WI38 (cell line): ENCODE data around the gene RASL10A.

Source experiments
- H3K4me3 ChIP-seq: 2 replicates; pipeline ENCODE4 v1.5.1; 2011; ENCODE audit warnings: low read depth, mild to moderate bottlenecking, control low read depth, low read length
- TF ChIP-seq, protein P1 (sequence below): IDR thresholded peaks from 2 replicates; pipeline ENCODE4 v1.5.1; 2012; ENCODE audit warnings: low read depth, mild to moderate bottlenecking, control low read depth, low read length

Gene RASL10A

DNA sequence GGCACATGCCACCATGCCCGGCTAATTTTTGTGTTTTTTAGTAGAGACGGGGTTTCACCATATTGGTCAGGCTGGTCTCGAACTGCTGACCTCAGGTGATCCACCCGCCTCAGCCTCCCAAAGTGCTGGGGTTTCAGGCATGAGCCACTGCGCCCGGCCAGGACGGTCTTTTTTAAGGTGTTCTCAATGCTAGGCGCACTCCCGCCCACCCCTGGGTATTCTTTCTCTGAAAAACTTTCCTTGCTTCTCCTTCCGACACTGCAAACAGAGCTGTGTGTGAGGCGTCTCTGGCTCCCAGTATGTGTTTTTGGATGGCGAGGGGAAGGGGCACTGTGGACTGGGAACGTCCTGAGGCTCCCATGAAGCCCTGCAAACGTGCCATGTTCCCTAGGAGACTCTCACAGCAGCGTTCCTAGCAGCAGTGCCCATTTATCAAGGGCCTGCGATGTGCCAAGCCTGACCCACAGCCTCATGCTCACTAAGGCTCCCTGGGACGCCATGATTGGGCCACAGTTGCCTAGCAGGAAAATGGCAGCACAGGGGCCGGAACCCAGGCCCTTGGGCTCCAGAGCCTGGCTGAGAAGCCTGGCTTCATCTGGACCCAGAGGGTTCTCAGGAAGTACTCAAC lies 2.4 kb upstream of the RASL10A start:
- TF ChIP-seq, protein P1, sequence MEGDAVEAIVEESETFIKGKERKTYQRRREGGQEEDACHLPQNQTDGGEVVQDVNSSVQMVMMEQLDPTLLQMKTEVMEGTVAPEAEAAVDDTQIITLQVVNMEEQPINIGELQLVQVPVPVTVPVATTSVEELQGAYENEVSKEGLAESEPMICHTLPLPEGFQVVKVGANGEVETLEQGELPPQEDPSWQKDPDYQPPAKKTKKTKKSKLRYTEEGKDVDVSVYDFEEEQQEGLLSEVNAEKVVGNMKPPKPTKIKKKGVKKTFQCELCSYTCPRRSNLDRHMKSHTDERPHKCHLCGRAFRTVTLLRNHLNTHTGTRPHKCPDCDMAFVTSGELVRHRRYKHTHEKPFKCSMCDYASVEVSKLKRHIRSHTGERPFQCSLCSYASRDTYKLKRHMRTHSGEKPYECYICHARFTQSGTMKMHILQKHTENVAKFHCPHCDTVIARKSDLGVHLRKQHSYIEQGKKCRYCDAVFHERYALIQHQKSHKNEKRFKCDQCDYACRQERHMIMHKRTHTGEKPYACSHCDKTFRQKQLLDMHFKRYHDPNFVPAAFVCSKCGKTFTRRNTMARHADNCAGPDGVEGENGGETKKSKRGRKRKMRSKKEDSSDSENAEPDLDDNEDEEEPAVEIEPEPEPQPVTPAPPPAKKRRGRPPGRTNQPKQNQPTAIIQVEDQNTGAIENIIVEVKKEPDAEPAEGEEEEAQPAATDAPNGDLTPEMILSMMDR, result no peak
- no peak overlapping the region for H3K4me3 ChIP-seq

DNA sequence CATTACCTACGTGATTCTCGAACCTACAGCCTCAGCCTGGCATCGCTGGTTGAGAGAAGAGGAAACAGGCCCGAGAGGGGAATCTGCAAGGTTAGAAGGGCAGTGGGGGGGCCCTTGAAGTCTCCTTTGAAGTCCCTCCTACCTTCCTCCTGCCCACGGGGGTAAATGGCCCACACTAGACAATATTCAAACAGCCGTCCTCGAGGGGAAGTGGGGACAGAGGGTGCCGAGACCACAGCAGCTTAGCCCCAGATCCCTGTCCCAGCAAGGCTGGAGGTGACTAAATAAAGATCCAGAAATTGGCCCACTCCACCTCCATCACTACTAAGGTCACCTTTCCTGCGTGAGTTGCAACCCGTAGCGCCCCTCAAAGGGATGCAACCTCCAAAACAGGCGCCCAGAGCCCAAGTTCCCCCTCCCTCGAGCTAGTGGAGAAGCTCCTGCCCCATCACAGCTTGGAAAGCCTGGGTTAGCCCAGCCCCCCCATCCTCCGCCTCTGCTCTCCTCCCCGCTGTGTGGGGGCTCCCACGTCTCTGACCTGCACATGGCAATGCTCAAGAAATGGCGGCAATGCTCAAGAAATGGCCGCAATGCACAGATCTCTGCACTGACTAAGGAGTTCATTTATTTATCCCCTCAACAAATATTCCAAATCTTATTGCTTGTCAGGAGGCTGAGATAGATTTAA lies 788 bp upstream of the RASL10A start:
- no peak overlapping the region for H3K4me3 ChIP-seq
- TF ChIP-seq, protein P1, result no peak

DNA sequence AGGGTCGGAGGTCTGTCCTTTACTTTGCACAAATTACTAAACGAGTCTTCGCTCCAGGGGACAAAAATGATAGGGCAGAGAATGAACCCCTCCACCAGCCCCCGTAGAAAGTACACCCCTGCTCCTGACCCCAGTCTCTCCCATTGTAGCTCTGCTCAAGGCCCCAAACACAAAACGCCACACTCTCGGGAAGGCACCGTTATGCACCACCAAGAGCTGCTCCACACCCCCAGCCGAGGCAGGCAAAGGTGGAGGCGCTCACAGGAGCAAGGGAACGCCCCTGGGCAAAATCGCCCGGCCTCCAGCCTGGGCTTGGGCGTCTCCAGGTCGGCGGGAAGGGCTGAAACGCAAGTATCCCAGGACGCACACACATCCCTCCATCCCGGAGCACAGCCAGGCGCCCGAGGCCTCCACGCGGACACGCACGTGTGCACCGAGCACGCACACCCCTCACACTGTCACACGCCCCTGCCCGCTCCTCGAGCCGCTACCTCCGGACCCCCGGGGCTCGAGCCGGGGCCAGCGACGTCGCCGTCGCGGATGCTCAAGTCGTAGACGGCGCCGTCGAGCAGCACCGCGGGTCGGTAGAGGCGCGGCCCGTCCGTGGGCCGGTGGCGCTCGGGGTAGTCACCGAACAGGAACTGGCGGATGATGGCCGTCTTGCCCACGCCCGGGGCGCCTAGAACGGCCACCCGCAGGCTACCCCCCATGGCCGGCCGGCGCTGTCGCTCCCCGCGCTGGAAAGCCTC lies 786 bp downstream of the RASL10A start:
- TF ChIP-seq, protein P1, result no peak
- H3K4me3 ChIP-seq, result no peak overlapping the region

DNA sequence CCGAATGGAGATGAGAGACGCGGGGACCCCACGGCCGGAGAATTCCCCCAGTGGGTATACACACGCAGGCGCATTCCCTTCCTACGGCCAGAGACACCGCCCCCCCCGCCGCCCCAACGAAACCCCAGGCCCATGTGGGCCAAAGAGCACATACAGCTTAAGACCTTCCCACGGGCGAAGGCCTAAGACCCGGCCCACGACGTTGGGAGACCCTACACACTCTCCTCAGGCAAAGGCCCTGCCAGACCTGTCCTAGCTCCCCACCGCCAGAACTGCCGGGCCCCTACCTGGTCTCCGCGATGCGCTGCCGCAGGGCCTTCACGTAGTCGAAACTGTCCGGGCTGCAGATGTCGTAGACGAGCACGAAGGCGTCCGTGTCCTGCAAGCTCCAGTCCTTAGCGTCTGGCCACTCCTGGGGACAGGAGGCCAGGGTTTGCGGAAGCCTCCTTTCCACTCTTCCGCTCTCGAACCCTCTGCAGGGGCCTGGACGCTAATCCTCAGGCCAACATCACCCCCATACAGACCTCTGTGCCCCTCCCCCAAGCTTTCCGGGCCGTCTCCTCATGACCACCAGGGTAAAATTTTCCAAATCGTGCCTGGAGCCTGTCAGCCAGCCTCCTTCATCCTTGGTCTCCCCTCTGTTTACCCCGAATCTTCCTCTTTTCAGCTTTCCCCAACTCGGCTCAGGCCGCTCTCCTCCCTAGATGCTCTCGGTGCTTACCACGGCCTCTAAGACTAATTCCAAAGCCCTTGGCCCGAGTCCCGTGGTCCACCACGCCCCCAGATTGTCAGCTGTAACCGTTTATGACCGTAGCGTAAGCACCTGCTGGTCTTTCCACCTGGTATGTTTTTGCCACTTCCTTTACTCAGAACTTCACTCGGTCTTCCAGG lies 1.7 kb downstream of the RASL10A start:
- TF ChIP-seq, protein P1, result no peak
- no peak overlapping the region for H3K4me3 ChIP-seq

DNA sequence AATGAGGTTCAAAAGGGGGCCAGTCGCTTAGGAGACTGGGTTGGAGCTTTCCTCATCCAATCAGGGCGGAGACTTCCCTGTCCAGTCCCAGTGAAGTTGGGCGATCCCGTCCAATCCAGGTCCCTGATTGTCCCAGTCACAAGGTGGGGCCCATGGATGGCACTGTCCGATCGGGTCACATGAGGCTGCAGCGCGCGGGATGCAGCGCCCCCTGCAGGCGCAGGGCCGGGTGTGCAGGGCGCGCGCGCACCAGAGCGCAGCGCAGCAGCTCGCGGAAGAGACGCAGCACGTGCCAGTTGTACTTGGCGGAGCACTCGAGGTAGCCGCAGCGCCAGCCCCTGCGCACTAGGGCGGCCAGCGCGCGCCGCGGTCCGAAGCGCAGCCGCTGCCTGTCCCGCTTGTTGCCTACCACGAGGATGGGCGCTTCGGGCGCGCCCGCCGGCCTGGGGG lies 2.3 kb downstream of the RASL10A start:
- H3K4me3 ChIP-seq, result no peak overlapping the region
- TF ChIP-seq, protein P1, result peak; percentile 38; the same call in 1 of the 2 replicates

DNA sequence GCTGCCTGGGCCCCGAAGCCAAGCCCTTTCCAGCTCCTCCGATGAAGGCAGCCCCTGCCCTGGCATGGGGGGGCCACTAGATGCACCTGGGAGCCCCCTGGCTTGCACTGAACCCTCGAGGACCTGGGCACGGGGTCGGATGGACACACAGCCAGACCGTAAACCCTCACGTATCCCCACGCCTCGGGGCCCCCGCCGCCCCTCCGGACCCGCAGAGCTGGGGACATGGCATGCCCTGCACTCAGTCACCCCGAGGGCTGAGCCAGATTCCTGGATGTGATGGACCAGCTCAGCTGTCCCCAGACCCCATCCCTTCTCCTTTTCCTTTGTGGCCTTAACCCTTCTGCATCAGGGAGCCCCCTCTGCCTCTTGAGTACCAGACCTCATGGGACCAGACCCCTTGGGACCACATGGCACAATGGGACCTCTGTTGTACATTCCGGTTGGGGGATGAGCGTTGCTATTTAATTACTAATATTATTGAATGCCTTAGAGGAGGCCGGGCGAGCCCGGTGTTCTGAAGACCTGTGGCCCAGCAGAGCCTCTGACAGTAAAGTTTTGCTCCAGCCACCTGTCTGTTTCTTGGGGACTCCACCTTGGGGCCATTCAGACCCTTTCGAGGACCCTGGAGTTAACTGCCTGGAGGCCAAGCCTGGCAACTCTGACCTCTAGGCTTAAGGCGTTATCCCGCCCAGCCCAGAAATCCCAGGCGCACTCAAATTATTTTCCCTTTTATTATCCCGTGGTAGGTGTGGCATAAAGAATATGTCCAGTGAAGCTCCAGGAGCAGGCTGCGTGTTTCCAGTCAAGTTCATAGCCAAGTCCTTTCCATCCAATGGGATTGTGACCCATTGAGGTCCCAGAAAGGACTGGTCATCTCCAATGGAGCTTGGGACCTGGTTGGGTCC lies 3.0 kb downstream of the RASL10A start:
- no peak overlapping the region for H3K4me3 ChIP-seq
- TF ChIP-seq, protein P1, result no peak
